Measurements from ENCODE around the gene SOS1. TPM values are rescaled to one million over a fixed set of nuclear protein-coding genes. Genes with fewer than 3 reads are reported as not detected.
A peak's percentile ranks its signal among the peaks of the same experiment; 100 is the strongest.

Gene SOS1
- total and polyA plus RNA-seq, 5 donors from 2014 or later = 5.5 to 50.4 (median 12.5) TPM

- H3K36me3 Mint-ChIP-seq = peaks cover 20% of the 10 kb centered on the region
- H3K27ac Mint-ChIP-seq = peak overlapping the region in 1 of 3 donors; percentile 5
- H3K27me3 ChIP-seq (ENCODE audit: control insufficient read depth, insufficient read depth, low read length) = no peaks in the 10 kb centered on the region
- DNase-seq = no peak
- H3K9me3 Mint-ChIP-seq = no peaks in the 10 kb centered on the region
- H3K4me3 ChIP-seq (ENCODE audit: low read depth, low read length) = no peak overlapping the region
- no peak overlapping the region for H3K27ac ChIP-seq (ENCODE audit: insufficient read depth, low read length, poor library complexity, severe bottlenecking)
- no peak for ATAC-seq (ENCODE audit: low read depth in 2 of 2)
- no peaks in the 10 kb centered on the region for H3K4me1 ChIP-seq (ENCODE audit: control insufficient read depth, insufficient read depth, low read length, poor library complexity, severe bottlenecking)
- no peaks in the 10 kb centered on the region for H3K9me3 ChIP-seq (ENCODE audit: control insufficient read depth in 2 of 2, low read length in 2 of 2)
- H3K36me3 ChIP-seq (ENCODE audit: control insufficient read depth, insufficient read depth, low read length) = peaks cover 20% of the 10 kb centered on the region
- no peak overlapping the region for H3K4me3 Mint-ChIP-seq
- H3K4me1 Mint-ChIP-seq = peaks cover 0 to 17% (median 3%) of the 10 kb centered on the region in 4 donors
- H3K27me3 Mint-ChIP-seq = no peaks in the 10 kb centered on the region
Measured at GRCh38 chr2:39018638-39019037, 102.2 kb downstream of the SOS1 start.

GRCh38 chr2:39017334-39017733, 103.5 kb downstream of the SOS1 start:
- no peak overlapping the region for H3K27ac Mint-ChIP-seq
- no peak overlapping the region for H3K4me3 Mint-ChIP-seq
- Histone ChIP-seq H3K9me3 (ENCODE audit: control insufficient read depth in 2 of 2, low read length in 2 of 2) (no peaks in the 10 kb centered on the region), H3K4me1 (ENCODE audit: control insufficient read depth, insufficient read depth, low read length, poor library complexity, severe bottlenecking) (no peaks in the 10 kb centered on the region), H3K27ac (ENCODE audit: insufficient read depth, low read length, poor library complexity, severe bottlenecking) (no peak overlapping the region), H3K27me3 (ENCODE audit: control insufficient read depth, insufficient read depth, low read length) (no peaks in the 10 kb centered on the region), H3K36me3 (ENCODE audit: control insufficient read depth, insufficient read depth, low read length) (peaks cover 24% of the 10 kb centered on the region), H3K4me3 (ENCODE audit: low read depth, low read length) (no peak overlapping the region)
- H3K27me3 Mint-ChIP-seq = no peaks in the 10 kb centered on the region
- DNase-seq (no peak), ATAC-seq (ENCODE audit: low read depth in 2 of 2) (no peak)
- H3K36me3 Mint-ChIP-seq = peaks cover 23% of the 10 kb centered on the region
- H3K4me1 Mint-ChIP-seq = peaks cover 0 to 11% (median 3%) of the 10 kb centered on the region in 4 donors
- H3K9me3 Mint-ChIP-seq = no peaks in the 10 kb centered on the region

DNA sequence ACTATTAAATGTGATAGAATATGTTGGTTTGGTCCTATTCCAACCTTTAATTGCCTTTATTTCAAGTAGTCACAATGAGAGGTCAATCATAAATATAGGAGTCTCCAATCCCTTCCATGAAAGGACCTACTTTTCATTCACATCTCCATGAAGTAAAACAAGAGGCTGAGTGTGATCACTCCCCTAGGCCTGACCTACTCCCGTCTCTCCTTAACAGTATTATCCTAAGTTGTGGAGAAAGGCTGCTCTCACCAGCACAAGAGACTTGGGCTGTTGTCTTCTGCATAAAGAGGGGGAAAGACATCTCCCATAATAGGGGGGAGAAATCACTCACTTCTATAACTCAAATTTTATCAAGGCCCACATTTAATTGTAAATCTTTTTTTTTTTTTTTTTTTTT, 105.4 kb downstream of the SOS1 start:
- H3K27ac Mint-ChIP-seq = peak overlapping the region in 1 of 3 donors; percentile 47

DNA sequence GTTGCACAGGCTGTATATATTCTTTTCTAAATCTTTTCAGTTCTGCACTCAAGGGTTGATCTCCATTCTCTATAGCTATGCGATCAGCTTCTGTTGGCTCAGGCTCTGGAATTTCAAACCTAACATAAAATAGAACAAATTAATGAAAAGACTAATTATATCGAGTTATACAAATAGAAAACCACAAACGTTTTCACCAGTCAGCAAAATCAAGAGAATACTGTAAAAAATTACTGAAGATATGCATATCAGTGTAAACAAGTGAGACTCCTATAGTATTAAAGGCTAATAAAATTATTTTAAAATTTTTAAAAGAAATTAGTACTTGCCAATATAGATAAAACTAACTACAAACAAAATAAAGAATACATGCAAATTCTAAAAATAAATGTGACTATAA, 107.0 kb downstream of the SOS1 start:
- no peak for DNase-seq
- Mint-ChIP-seq H3K27ac (peak overlapping the region in 1 of 3 donors; percentile 26), H3K36me3 (peaks cover 38% of the 10 kb centered on the region), H3K4me3 (no peak overlapping the region), H3K4me1 (peaks cover 0 to 7% (median 3%) of the 10 kb centered on the region in 4 donors), H3K27me3 (no peaks in the 10 kb centered on the region), H3K9me3 (no peaks in the 10 kb centered on the region)
- Histone ChIP-seq H3K27me3 (ENCODE audit: control insufficient read depth, insufficient read depth, low read length) (no peaks in the 10 kb centered on the region), H3K27ac (ENCODE audit: insufficient read depth, low read length, poor library complexity, severe bottlenecking) (no peak overlapping the region), H3K4me3 (ENCODE audit: low read depth, low read length) (no peak overlapping the region), H3K36me3 (ENCODE audit: control insufficient read depth, insufficient read depth, low read length) (peaks cover 42% of the 10 kb centered on the region), H3K4me1 (ENCODE audit: control insufficient read depth, insufficient read depth, low read length, poor library complexity, severe bottlenecking) (no peaks in the 10 kb centered on the region), H3K9me3 (ENCODE audit: control insufficient read depth in 2 of 2, low read length in 2 of 2) (no peaks in the 10 kb centered on the region)
- no peak for ATAC-seq (ENCODE audit: low read depth in 2 of 2)

More for the DNA sequence above, 105.4 kb downstream of the SOS1 start:
- peaks cover 32% of the 10 kb centered on the region for H3K36me3 ChIP-seq (ENCODE audit: control insufficient read depth, insufficient read depth, low read length)
- H3K4me3 Mint-ChIP-seq = no peak overlapping the region
- H3K9me3 Mint-ChIP-seq = no peaks in the 10 kb centered on the region
- no peak overlapping the region for H3K27ac ChIP-seq (ENCODE audit: insufficient read depth, low read length, poor library complexity, severe bottlenecking)
- no peaks in the 10 kb centered on the region for H3K9me3 ChIP-seq (ENCODE audit: control insufficient read depth in 2 of 2, low read length in 2 of 2)
- no peak overlapping the region for H3K4me3 ChIP-seq (ENCODE audit: low read depth, low read length)
- H3K36me3 Mint-ChIP-seq = peaks cover 34% of the 10 kb centered on the region
- no peaks in the 10 kb centered on the region for H3K27me3 Mint-ChIP-seq
- no peaks in the 10 kb centered on the region for H3K27me3 ChIP-seq (ENCODE audit: control insufficient read depth, insufficient read depth, low read length)
- H3K4me1 Mint-ChIP-seq = peaks cover 0 to 11% (median 3%) of the 10 kb centered on the region in 4 donors
- ATAC-seq (ENCODE audit: low read depth in 2 of 2) (no peak), DNase-seq (no peak)
- no peaks in the 10 kb centered on the region for H3K4me1 ChIP-seq (ENCODE audit: control insufficient read depth, insufficient read depth, low read length, poor library complexity, severe bottlenecking)

DNA sequence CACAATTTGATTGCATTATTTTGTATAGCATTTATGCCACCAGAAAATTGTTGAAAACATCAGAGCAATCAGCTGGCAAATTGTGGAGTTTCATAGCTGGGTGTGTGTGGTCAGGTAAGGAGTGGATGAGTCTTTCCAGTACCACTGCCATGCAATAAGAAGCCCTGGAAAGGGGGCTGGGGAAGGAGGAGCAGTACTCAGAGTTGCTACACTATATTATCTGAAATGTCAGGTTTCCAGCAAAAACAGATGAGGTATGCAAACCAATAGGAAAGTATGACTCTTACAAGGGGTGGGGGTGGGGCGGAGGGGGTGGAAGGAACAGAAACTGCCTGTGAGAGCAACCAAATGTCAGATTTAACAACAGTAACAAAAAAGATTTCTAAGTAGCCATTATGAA, 112.2 kb downstream of the SOS1 start:
- no peak overlapping the region for H3K4me3 ChIP-seq (ENCODE audit: low read depth, low read length)
- no peaks in the 10 kb centered on the region for H3K4me1 ChIP-seq (ENCODE audit: control insufficient read depth, insufficient read depth, low read length, poor library complexity, severe bottlenecking)
- no peak overlapping the region for H3K27ac ChIP-seq (ENCODE audit: insufficient read depth, low read length, poor library complexity, severe bottlenecking)
- H3K27me3 ChIP-seq (ENCODE audit: control insufficient read depth, insufficient read depth, low read length) = no peaks in the 10 kb centered on the region
- DNase-seq (no peak), ATAC-seq (ENCODE audit: low read depth in 2 of 2) (no peak)
- H3K9me3 ChIP-seq (ENCODE audit: control insufficient read depth in 2 of 2, low read length in 2 of 2) = no peaks in the 10 kb centered on the region
- Mint-ChIP-seq H3K4me1 (peaks cover 0 to 5% (median 2%) of the 10 kb centered on the region in 4 donors), H3K4me3 (no peak overlapping the region), H3K27ac (peak overlapping the region; percentile 16 to 44 (median 25)), H3K27me3 (no peaks in the 10 kb centered on the region), H3K36me3 (peaks cover 61% of the 10 kb centered on the region), H3K9me3 (peaks cover 0 to 2% (median 0%) of the 10 kb centered on the region in 7 donors)
- H3K36me3 ChIP-seq (ENCODE audit: control insufficient read depth, insufficient read depth, low read length) = peaks cover 68% of the 10 kb centered on the region

- H3K36me3 Mint-ChIP-seq = peaks cover 56% of the 10 kb centered on the region
- H3K27me3 Mint-ChIP-seq = no peaks in the 10 kb centered on the region
- Histone ChIP-seq H3K9me3 (ENCODE audit: control insufficient read depth in 2 of 2, low read length in 2 of 2) (no peaks in the 10 kb centered on the region), H3K4me3 (ENCODE audit: low read depth, low read length) (no peak overlapping the region), H3K27ac (ENCODE audit: insufficient read depth, low read length, poor library complexity, severe bottlenecking) (no peak overlapping the region), H3K27me3 (ENCODE audit: control insufficient read depth, insufficient read depth, low read length) (no peaks in the 10 kb centered on the region), H3K36me3 (ENCODE audit: control insufficient read depth, insufficient read depth, low read length) (peaks cover 63% of the 10 kb centered on the region), H3K4me1 (ENCODE audit: control insufficient read depth, insufficient read depth, low read length, poor library complexity, severe bottlenecking) (no peaks in the 10 kb centered on the region)
- peaks cover 0 to 5% (median 2%) of the 10 kb centered on the region in 4 donors for H3K4me1 Mint-ChIP-seq
- peaks cover 0 to 2% (median 0%) of the 10 kb centered on the region in 7 donors for H3K9me3 Mint-ChIP-seq
- H3K27ac Mint-ChIP-seq = peak overlapping the region in 1 of 3 donors; percentile 44
- DNase-seq (peak in 1 of 3 donors; percentile 9), ATAC-seq (ENCODE audit: low read depth in 2 of 2) (no peak)
- H3K4me3 Mint-ChIP-seq = no peak overlapping the region
Measured at GRCh38 chr2:39007875-39008504, 112.9 kb downstream of the SOS1 start.

DNA sequence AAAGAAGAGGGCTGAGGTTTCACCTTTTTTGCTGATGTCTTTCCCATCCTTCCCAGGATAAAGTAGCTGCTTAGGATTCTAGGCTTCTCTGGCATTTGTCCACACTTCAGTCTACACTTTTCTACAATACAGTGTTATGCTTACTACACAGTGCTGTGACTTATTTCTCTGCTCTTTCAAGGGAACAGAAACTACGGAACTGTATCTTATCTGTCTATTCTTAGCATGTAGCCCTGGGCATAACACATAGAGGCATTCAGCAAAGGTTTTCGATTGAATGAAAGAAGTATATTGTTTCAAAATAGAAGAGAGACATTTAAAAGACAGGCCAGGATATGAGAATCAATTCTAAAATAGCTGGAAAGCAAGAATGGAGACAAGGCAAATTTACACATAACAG, 120.3 kb downstream of the SOS1 start:
- Histone ChIP-seq H3K9me3 (ENCODE audit: control insufficient read depth in 2 of 2, low read length in 2 of 2) (no peaks in the 10 kb centered on the region), H3K4me3 (ENCODE audit: low read depth, low read length) (no peak overlapping the region), H3K4me1 (ENCODE audit: control insufficient read depth, insufficient read depth, low read length, poor library complexity, severe bottlenecking) (no peaks in the 10 kb centered on the region), H3K36me3 (ENCODE audit: control insufficient read depth, insufficient read depth, low read length) (peaks cover 70% of the 10 kb centered on the region), H3K27ac (ENCODE audit: insufficient read depth, low read length, poor library complexity, severe bottlenecking) (no peak overlapping the region), H3K27me3 (ENCODE audit: control insufficient read depth, insufficient read depth, low read length) (no peaks in the 10 kb centered on the region)
- DNase-seq (no peak), ATAC-seq (ENCODE audit: low read depth in 2 of 2) (no peak)
- H3K36me3 Mint-ChIP-seq = peaks cover 37% of the 10 kb centered on the region
- no peak overlapping the region for H3K4me3 Mint-ChIP-seq
- no peaks in the 10 kb centered on the region for H3K27me3 Mint-ChIP-seq
- peak overlapping the region in 1 of 3 donors; percentile 62 for H3K27ac Mint-ChIP-seq
- H3K9me3 Mint-ChIP-seq = no peaks in the 10 kb centered on the region
- peaks cover 0 to 7% (median 3%) of the 10 kb centered on the region in 4 donors for H3K4me1 Mint-ChIP-seq

- Histone ChIP-seq H3K4me1 (ENCODE audit: control insufficient read depth, insufficient read depth, low read length, poor library complexity, severe bottlenecking) (no peaks in the 10 kb centered on the region), H3K27me3 (ENCODE audit: control insufficient read depth, insufficient read depth, low read length) (no peaks in the 10 kb centered on the region), H3K27ac (ENCODE audit: insufficient read depth, low read length, poor library complexity, severe bottlenecking) (no peak overlapping the region), H3K9me3 (ENCODE audit: control insufficient read depth in 2 of 2, low read length in 2 of 2) (no peaks in the 10 kb centered on the region), H3K36me3 (ENCODE audit: control insufficient read depth, insufficient read depth, low read length) (peaks cover 75% of the 10 kb centered on the region), H3K4me3 (ENCODE audit: low read depth, low read length) (no peak overlapping the region)
- H3K4me3 Mint-ChIP-seq = no peak overlapping the region
- no peaks in the 10 kb centered on the region for H3K9me3 Mint-ChIP-seq
- no peak overlapping the region for H3K27ac Mint-ChIP-seq
- ATAC-seq (ENCODE audit: low read depth in 2 of 2) = no peak
- peaks cover 0 to 9% (median 4%) of the 10 kb centered on the region in 4 donors for H3K4me1 Mint-ChIP-seq
- peaks cover 42% of the 10 kb centered on the region for H3K36me3 Mint-ChIP-seq
- DNase-seq = no peak
- H3K27me3 Mint-ChIP-seq = no peaks in the 10 kb centered on the region
Measured at GRCh38 chr2:38997781-38998180, 123.1 kb downstream of the SOS1 start.
